ENCODE measurements around the gene ADAD1. TPM values are rescaled to one million over a fixed set of nuclear protein-coding genes. Genes with fewer than 3 reads are reported as not detected.

Gene ADAD1
- total RNA-seq: not detected in 2 replicates

DNA sequence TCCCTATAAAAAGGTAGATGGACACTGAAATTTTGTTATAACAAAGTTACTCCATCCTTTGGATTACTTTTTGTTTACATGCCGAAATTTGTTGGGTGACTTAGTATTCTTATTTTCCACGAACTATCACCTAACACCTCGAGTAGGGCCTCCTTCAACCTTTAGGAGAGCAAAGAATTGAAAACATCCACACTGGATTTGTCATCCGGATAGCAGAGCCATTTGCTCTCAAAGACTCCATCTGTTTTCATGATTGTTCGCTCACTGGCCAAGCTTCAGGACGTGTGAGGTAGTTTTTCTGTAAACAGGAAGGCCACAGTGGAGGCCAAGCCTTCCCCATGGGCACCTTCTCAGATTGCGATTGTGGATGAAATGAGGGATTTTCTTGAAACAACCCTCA lies at the start of gene ADAD1:
Gene ADAD1 (plus strand): TSS at position 301 of the 400 bp plus-strand sequence. CDS start 1,059 bp downstream, outside the sequence.

DNA sequence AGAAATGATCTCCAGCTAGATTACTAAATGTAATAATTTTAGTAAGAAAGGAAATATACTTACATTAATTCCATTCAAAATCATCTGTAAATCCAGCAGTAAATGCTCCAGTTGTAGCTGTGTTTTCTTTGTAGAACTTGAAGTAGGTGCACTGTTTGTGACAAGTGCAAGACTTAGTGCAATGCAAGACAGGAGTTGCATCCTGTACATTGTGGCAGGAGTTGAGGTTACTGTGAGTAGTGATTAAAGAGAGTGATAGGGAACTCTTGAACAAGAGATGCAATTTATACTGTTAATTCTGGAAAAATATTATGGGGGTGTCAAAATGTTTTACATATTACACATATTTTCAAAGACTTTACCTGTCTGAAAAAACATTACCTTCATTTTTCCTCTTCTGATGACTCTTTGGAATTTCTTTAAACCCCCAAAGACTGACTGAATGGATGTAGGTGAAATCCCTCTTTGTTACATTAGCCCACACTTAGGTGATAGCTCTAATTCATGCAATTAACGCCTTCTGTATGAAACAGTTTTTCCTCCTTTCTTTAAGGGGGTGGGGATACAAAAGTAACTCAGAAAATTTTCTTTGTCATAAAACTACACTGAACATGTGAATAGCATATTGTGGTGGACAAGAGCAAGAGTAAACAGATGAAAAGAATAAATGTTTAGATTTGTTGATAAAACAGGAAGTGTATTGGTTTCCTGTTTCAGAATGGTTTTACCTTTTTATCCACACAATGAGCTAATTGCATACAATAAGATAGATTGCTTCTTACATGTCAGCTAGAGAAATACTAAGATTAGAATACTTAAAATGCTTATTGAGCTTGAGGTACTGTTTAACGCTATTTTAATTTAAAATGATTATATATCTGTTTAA lies 77.7 kb downstream of the ADAD1 start, which contains the start of gene IL2:
Gene IL2 (minus strand): TSS at position 495 of the 886 bp plus-strand sequence. CDS start 285 bp downstream, at position 210.

Other genes starting within 250 kb of the ADAD1 start
- 95.0 and 104 TPM in 2 replicates for gene BLTP1, start 226.7 kb upstream of the ADAD1 start, total RNA-seq
- gene IL2, start 77.7 kb downstream of the ADAD1 start, total RNA-seq: not detected in 2 replicates
- 0.39 TPM in 1 of 2 replicates, not detected in the other for gene IL21, start 242.1 kb downstream of the ADAD1 start, total RNA-seq